ENCODE results near the gene PCED1A.

Gene PCED1A

DNA sequence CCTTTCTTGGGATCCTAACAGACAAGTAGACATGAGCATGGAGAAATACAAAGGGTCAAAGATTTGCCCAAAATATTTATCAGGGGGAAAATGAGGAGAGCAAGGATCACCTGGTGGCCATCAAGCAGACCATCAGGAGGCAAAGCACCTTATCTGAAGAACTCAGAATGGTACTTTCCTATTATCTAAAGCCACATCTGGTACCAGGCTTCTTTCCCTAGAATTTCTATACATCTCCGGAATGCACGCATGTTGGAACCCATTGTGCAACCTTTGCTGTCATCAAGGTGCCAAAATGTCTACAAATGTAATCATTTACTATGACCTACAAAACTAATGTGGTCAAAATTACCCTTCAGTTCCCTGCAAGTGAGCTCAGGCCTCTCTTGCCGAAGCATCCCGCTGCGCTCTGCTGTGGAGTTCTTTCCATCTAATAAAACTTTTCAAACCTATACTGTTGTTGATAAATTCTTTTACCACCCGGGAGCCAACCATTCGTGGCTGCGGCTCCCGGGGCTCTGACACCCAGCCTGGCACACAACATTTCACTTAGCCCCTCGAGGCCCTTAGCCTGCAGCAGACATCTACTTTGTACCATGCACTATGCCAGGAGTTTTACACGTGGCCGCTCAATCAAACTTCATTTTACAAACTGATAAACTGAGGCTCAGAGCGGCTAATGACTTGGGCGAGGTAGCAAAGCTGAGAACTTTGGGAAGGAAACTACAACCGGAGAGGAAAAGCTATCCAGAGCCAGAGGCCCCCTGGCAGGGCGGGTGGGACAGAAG is 36.2 kb downstream of the PCED1A start:
- DNase-seq (ENCODE audit: low read depth): no peak

DNA sequence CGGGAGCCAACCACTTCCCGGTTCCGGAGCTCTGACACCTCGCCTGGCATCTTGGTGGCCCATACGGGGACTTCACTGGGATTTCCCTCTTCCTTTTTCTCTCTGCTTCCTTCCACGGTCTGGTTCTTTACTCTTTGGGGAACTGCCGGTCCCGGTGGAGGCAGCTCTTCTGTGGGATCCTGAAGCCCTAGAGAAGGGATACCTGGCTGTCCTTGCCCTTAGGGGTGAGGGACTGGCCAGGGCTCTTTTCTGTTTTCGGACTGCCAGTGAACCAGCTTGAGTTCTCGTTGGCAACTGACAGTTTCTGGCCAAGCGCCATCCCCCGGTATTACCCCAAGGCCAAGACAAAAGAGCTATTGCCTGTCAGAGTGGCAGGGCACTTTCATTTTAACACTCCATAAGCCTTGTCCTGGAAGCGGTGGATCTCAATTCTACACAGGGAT is 39.1 kb downstream of the PCED1A start:
- no peak for DNase-seq (ENCODE audit: low read depth)

DNA sequence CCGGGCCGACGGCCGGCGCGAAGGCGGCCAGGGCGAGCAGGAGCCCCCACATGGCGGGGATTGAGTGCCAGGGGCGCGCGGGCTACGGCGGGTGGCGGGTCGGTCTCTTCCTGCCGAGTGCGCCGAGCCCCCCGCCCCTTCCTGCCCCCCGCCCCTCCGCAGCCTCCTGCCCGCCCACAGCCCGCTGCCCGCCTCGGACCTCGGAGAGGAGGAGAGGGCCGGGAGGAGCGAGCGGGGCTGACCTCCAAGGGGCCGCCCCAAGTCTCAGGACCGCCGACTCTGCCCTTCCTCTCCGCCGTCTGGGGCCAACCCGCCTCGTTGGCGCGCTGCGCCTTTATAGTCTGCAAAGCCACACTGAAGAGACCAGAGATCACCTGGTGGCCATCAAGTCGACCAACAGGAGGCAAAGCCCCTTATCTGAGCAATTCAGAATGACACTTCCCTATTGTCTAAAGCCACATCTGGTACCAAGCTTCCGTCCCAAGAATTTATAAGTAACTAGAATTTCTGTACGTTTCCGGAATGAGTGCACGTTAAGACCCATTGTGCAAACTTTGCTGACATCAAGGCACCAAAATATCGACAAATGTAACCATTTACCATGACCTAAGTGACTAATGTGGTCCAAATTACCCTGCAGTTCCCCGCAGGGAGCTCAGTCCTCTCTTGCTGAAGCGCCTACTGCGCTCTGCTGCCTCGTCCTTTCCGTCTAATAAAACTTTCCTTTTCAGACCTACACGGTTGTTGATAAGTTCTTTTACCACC is 39.8 kb downstream of the PCED1A start, which contains the start of gene CPXM1:
CPXM1 (minus strand) TSS at position 107 of the 765 bp plus-strand sequence; CDS start at position 52, 55 bp downstream.
- no peak for DNase-seq (ENCODE audit: low read depth)

DNA sequence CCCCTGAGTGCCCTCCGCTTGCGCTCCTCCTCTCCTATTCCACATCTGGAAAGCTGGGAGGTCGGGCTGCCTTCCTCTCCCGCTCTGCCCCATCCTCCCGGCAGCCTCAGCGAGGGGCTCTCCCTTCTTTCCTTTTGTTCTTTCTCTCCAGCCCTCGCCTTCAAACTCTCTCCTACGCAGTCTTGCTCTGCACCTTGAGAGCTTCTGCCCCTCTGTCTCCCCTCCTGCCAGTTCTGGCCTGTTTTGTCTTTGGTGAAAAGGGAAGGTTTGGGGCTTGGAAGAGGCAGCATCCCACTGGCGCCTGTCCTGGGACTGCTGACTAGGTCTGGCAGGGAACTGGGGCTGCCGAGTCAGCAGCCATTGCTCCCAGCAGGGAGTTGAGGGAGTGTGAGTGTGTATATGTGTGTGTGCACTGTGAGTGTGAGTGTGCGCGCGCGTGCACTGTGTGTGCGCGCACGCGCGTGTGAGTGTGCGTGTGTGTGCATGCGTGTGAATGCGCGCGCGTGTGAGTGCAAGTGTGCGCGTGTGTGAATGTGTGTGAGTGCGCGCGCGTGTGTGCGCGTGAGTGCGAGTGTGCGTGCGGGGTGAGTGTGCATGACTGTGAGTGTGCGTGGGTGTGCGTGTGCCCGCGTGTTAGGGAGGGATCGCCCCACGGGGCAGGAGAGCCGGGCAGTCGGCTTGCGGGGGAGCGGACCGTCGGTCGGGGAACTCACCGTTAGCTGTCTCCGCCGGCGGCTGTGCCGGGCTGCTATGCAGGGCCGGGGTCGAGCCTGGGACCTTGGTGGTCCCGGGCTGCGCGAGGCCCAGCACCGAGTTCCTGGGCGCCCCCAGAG is 40.6 kb downstream of the PCED1A start:
- DNase-seq (ENCODE audit: low read depth): no peak

DNA sequence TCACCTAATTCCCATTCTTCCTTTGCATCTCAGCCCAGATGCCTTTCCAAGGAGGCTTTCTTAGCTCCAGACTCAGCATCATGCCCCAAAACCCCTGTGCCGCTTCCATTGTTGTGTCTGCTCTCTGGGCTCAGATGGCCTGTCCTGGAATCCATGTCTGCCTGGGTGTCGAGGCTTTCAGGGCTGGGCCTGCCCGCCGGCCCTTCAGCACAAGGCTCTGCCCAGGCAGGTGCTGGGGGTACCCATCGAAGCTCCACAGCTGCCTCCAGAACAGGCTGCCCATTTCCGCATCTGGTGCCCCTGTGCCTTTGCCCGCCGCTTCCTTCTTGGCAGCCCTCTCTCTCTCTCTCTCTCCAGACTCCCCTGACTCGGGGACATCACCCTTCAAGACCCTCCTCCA is 41.2 kb downstream of the PCED1A start:
- no peak for DNase-seq (ENCODE audit: low read depth)

DNA sequence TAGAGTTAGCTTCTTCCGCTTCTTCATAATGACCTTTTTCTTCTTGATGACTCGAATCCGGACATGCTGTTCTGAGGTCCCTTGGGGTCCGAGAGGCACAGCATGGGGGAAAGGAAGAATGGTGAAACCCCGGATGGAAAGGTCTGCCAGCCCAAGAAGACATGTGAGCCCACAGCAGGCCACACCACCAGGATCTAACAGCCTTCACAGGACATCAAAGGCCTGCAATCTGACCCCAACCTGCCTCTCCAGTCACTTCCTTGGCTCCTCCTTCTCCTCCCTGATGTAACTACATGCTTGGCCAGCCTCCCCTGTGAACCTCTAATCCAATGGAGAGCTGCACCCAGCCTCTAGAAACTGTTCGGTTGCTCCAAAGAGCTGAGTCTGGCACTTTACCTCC is 41.6 kb downstream of the PCED1A start:
- no peak for DNase-seq (ENCODE audit: low read depth)

DNA sequence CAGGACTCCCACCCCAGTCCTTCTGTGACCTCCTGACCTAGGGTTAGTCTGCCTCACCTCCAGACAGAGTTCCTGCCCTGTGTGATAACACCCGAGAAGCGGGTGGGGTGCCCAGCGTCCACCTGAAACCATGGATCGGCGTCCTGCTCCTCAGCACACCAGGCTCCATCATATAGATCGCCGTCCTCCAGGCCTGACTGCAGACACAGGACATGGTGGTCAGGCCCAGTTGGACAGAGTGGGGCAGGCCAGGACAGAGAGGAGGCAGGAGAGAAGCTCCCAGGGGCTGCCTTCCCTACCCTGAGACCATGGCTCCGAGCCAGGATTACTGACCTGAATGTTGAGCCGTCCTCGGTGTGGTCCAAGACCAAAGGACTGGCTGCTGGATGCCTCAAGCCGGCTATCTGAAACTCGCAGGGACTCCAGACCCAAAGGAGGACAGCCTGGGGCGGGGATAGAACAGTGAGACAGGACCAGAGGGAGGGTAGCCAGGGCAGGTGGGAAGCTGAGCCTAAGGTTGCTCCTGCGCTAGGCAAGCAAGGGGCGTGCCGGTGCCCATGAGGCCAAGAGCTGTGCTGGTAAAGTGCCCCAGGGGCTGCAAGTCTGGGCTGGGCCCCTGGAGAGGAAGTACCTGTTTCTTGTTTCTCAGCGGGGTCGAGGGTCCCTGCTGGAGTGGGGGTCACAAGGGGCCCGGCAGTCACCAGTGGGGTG is 42.2 kb downstream of the PCED1A start:
- no peak for DNase-seq (ENCODE audit: low read depth)

DNA sequence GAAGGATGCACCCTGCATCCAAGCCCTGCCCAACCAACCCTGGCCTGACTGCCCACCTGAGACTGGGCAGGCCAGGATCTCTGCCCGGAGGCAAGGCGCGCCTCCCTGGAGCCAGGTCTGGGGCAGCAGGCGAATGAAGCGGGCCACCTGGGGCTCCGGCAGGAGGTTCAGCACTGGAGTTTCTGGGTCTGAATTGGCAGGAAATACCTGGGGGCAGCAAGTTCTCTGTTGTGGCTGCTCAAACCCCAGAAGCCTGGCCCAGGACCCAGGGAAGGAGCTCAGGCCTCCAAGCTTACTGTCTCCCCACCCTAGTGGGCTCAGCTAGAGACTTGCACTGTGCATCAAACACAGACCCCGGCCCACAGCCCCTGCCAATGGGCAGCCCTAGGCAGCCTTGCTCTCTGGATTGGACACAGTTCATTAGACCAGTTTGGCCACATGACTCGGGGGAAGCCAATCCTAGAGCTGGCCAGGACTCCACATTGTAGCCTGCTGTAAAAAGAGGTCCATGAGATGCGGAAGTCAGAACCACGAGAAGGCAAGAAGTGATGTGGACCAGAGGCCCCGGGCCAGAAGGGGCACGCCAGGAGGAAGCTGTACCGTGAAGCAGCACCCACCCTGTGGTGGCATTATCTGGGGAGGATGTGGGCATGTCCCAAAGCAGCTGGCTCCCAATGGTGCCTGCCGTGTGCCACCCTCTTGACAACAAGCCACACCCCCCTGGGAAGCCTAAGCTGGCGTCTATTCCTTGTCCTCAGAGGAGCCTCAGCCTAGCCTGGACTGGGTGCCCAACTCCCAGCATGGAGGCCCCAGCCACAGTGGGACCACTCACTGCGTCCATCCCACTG is 43.1 kb downstream of the PCED1A start:
- DNase-seq (ENCODE audit: low read depth): no peak

DNA sequence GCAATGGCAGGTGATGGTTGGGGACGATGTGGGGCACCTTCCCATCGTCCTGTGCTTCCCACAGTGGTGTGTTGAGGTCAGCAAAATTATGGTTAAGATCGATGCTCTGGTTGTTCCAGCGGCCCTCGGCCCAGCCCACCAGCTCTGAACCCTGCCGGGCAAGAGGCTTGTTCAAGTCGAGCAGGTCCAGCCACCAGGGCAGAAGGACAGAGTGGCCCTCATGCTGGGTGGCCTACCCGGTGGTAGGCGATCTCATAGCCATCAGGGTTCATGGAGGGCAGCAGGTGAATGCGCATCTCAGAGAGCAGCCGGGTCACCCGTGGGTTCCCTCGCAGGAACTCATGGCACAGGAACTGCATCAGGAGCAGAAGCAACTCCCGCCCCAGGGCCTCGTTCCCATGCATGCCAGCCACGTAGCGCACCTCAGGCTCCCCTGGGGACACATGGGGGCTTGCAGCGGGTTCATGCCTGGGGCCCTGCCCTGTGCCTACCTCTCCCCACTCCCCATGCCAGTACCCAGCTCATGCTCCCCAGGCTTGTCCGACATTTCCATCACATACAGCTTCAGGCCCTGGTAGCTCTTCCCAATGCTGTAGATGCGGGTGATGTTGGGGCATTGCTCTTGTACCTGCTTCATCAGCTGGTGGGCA is 44.3 kb downstream of the PCED1A start:
- no peak for DNase-seq (ENCODE audit: low read depth)

DNA sequence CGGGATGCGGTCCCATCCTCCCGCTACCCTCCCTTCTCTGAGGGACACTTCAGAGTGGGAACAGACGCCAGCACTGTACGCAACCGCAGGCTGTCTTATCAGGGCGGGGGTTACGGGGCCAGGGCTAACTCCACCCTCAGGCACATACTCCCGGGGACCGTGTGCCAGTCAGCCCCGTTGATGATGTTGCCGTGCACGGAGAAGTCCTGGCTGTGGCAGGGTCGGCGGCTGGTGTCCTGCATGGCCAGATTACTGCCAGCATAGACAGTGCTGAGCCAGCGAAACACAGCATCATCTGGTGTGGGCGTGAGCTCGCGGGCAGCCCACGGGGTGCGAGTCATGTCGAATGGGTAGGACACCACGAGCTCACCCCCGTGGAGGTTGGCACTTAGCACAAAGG is 45.0 kb downstream of the PCED1A start:
- no peak for DNase-seq (ENCODE audit: low read depth)

DNA sequence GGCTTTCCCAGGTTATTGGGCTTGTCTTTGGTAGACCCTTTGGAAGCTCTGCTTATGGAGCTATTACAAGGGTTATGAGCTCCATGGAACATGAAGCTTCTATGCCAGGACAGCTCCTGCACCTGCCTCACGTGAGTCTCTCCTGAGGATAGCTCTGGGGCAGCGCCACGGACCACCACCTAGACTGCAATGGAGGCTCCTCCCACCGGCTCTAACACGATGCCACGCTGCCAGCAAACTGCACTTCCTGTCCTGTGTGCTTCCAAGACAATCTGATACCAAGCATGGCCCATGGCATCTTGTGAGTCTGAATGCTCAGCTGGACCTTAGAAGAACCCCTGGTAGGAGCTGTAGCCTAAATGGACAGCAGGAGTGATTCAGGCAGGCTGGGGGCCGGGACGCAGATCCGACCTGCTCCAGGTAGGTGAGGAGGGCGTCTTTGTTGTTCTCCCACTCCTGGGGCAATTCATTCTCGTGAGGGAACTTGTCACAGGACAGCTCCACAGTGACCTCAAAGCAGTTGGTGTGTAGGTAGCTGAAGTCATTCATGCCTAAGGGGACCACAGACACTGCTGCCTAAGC is 45.5 kb downstream of the PCED1A start:
- DNase-seq (ENCODE audit: low read depth): no peak

DNA sequence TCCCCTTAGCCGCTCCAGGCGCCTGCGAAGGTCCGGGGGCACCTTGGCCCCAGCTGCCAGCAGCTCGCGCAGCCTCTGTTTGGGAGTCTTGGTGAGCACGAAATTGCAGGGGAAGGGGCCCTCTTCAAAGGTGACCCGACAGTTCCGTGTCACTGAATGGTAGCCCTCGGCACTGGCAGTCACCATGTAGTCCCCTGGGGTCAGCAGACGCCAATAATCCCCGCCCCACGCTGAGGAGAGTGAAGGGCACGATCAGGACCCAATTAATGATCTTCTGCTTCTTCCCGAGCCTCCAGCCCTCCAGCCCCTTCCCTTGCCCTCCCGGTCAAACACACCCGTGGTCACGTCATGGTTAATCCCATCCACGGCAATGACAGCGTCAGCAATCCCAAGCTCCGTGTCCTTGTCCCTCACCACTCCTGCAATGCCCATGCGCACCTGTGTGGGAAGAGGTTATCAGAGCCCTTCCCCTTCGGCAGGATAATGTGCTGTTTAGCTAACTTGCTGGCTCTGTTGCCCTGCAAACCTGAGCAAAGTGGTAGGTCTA is 46.2 kb downstream of the PCED1A start:
- DNase-seq (ENCODE audit: low read depth): no peak

DNA sequence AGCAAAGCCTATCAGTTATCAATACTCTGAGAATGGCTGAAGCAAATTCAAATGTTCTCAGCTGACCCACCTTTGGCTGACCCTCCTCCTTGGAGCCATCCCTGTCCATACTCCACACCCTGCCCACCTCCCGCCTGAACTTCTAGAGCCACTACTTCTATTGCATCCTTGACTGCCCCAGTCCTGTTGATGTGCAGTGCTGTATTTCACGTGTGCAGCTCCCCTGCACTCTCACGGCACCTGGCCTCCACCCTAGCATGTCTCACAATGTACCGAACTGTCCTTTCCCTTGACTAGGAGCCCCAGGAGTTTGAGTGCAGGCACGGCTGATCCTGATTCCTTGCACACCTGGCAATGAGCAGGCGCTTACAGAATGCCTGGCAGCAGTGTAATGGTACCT is 47.0 kb downstream of the PCED1A start:
- no peak for DNase-seq (ENCODE audit: low read depth)

Measured in activated T-cell treated with anti-CD3 and anti-CD28 coated beads for 24 hours (primary cell).